ENCODE data around the gene PTPRG.

PTPRG gene

GRCh38 chr3:62109534-62109933 lies 548.2 kb downstream of the PTPRG start:
- no peak for DNase-seq
- in situ Hi-C loops (cut with MboI; ENCODE audit: low pct_unique_long_range_greater_than_20kb, low sequenced_read_pairs): no loop called here

- no peak for DNase-seq
- in situ Hi-C loops (cut with MboI; ENCODE audit: low pct_unique_long_range_greater_than_20kb, low sequenced_read_pairs): no loop called here
Observed at GRCh38 chr3:62110443-62111225, 549.3 kb downstream of the PTPRG start.

GRCh38 chr3:62113092-62113491 lies 551.7 kb downstream of the PTPRG start:
- no peak for DNase-seq
- in situ Hi-C loops (cut with MboI; ENCODE audit: low pct_unique_long_range_greater_than_20kb, low sequenced_read_pairs): no loop called here

- no peak for DNase-seq
- in situ Hi-C loops (cut with MboI; ENCODE audit: low pct_unique_long_range_greater_than_20kb, low sequenced_read_pairs): no loop called here
Observed at GRCh38 chr3:62114763-62115162, 553.4 kb downstream of the PTPRG start.

- DNase-seq: no peak
- in situ Hi-C loops (cut with MboI; ENCODE audit: low pct_unique_long_range_greater_than_20kb, low sequenced_read_pairs): no loop called here
Observed at GRCh38 chr3:62117903-62118548, 556.7 kb downstream of the PTPRG start.

DNA sequence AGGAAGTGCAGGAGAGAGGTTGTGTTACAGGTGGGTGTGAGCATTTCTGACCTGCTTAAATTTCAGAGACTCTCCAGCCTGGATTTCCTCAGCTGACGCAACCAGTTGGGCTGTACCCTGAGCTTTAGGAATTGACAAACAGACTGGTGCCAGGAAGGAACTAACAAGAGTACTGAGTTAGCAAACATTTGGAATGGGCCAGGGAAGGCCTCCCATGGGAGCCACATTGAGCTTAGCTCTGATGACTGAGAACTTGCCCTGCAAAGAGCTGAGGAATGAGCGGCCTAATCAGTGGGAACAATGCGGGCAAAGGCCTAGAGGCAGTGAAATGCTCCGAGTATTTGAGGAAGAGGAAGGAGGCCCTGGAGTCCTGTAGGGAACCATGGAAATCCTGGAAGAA lies 557.8 kb downstream of the PTPRG start:
- no peak for DNase-seq
- in situ Hi-C loops (cut with MboI; ENCODE audit: low pct_unique_long_range_greater_than_20kb, low sequenced_read_pairs): no loop called here

- in situ Hi-C loops (cut with MboI; ENCODE audit: low pct_unique_long_range_greater_than_20kb, low sequenced_read_pairs): no loop called here
- DNase-seq: no peak
Observed at GRCh38 chr3:62122819-62123218, 561.4 kb downstream of the PTPRG start.

GRCh38 chr3:62125380-62125779 lies 564.0 kb downstream of the PTPRG start:
- DNase-seq: no peak
- in situ Hi-C loops (cut with MboI; ENCODE audit: low pct_unique_long_range_greater_than_20kb, low sequenced_read_pairs): no loop called here

DNA sequence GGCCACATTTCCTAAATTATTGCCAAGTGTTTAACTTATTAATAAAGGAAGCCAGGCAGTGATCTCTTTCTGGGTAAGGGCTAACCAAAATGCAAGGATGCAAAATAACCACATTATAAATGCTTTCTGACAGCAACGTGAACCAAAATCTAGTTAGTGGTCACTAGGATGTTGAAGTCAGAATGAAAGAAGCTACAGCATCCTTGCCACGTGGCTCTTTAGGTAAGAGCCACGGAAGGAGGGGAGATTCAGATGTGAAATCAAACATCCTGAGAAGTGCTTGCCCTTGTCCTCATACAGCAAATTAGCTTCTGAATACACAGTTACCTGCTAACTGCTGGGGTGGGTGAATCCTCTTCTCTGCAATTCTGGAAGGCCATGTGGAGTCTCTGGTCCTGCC lies 565.7 kb downstream of the PTPRG start:
- in situ Hi-C loops (cut with MboI; ENCODE audit: low pct_unique_long_range_greater_than_20kb, low sequenced_read_pairs): no loop called here
- no peak for DNase-seq

DNA sequence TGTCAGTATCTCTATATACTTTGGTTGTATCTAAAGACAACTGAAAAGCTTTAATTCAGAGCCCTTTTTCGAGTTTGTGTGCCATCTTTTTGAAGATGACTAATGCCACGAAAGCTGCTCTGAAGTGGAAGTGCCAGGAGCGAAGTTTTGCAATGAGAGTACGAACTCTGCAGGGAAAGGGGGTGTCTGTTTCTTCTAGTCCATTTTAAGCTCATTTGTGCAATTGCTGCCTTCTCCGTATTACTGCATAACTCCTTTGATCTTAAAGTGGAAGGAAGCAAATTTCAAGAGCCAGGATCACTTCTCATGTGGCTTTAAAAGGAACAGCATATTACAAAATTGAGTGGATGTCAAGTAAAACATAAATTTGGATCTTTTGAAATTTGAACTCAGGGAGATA lies 566.7 kb downstream of the PTPRG start:
- in situ Hi-C loops (cut with MboI; ENCODE audit: low pct_unique_long_range_greater_than_20kb, low sequenced_read_pairs): no loop called here
- no peak for DNase-seq

DNA sequence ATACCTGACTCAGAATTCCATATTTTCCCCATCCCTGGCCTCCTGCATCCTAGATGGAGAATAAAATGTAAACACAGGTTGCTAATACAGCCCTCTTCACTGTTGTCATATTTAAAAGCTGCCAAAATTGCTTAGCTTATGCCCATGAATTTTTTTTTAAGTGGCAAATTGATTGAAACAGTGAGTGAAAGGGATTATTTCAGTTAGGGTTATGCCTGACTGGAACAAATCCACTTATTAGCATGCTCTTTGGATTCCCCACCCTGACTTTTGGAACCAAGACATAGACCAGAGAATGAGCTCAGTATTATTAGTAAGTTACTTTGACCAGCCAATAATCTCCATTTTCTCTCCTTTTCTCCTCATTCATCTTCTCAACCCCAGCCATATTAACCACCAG lies 567.3 kb downstream of the PTPRG start:
- in situ Hi-C loops (cut with MboI; ENCODE audit: low pct_unique_long_range_greater_than_20kb, low sequenced_read_pairs): no loop called here
- DNase-seq: no peak

GRCh38 chr3:62131050-62131449 lies 569.7 kb downstream of the PTPRG start:
- in situ Hi-C loops (cut with MboI; ENCODE audit: low pct_unique_long_range_greater_than_20kb, low sequenced_read_pairs): no loop called here
- DNase-seq: no peak

DNA sequence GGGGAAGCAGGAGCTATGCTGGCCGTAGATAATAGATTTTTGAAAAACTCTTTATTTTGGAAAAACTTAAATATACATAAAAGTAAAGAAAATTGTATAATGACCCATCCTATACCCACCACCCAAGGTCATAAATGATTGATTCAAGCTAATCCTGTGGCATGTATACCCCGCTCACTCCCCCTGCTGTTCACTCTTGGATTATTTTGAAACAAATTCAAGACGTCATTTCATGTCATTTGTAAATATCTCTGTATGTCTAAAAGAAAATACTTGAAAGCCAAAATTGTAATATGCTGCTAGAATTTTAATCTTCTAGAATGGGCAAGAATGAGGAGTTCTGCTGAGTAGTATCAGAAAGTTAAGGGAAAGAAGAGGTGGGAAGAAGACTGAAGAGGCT lies 570.2 kb downstream of the PTPRG start:
- in situ Hi-C loops (cut with MboI; ENCODE audit: low pct_unique_long_range_greater_than_20kb, low sequenced_read_pairs): no loop called here
- DNase-seq: peak; percentile 19

- in situ Hi-C loops (cut with MboI; ENCODE audit: low pct_unique_long_range_greater_than_20kb, low sequenced_read_pairs): no loop called here
- DNase-seq: no peak
Observed at GRCh38 chr3:62132027-62132602, 570.7 kb downstream of the PTPRG start.

DNA sequence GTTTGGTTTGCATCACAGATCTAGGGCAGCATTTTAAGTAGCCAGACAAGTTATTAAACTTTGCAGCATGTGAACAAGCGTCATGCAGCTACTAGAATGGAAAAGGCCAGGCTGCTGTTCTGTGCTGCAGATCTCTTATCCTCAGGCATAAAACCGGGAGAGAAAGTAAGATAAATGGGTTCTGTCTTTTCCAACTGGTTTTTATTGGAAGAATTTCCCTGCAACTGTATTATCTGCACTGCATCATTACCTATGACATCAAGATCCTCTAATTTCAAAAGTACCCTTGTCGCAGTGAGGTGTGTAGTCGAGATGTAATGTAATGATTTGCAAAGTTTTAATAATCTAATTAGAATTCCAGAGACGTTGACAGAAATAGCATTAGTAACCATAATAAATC lies 571.6 kb downstream of the PTPRG start:
- DNase-seq: no peak
- in situ Hi-C loops (cut with MboI; ENCODE audit: low pct_unique_long_range_greater_than_20kb, low sequenced_read_pairs): no loop called here

DNA sequence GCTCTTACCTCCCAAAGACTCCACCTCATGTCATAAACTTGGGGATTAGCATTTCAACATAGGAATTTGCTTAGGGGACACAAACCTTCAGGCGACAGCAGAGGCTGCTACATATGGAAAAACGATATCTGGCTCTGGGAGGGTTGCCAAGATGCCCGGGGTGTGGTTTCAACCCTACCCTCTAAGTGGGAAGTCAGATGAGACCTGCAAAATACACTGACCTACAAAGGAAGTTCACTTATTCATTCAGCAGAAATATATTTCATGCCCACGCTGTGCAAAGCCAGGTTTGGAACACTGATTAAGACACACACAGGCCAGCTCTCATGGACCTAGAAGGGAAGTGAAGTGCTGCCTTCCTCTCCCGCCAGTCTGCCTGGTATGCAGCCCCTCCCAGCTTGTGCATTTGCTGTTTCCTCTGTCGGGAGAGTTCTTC lies 572.7 kb downstream of the PTPRG start:
- peak; percentile 66 for DNase-seq
- in situ Hi-C loops (cut with MboI; ENCODE audit: low pct_unique_long_range_greater_than_20kb, low sequenced_read_pairs): no loop called here

DNA sequence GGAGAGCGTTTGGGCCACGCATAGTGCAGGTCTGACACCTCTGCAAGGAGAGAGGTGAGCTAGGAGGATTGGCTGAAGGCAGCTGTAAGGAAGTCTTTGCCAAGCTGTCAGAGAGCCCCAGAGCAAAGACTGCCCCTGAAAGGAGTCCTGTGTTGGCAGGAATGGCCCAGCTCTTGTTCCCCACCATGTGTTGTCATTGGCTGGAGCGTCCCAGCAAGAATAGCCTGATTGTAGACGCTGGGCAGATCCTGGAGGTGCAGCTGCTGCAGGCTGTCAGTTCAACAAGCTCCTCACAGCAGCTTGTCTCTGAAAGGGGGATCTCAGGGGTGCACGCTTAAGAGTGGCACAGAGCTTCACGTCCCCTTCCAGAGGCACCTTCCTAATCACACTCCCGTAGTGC lies 574.4 kb downstream of the PTPRG start:
- in situ Hi-C loops (cut with MboI; ENCODE audit: low pct_unique_long_range_greater_than_20kb, low sequenced_read_pairs): no loop called here
- DNase-seq: no peak

DNA sequence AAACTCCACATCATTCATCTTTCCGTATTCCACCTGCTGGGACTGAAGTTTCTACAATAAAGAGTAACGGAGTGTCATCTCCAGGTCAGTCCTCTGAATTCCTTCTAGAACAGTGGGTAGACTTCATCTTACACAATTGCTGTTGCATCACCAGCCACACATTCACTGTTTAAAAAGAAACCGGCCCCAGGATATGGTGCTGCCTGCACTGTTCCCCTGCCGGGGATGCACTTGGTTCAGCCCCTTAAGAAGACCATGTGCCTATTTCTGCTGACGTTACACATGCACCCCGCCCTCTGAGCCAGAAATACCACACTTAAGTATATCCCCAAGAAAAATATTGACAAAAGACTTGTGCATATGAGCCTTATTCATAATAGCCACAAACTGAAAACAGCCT lies 578.6 kb downstream of the PTPRG start:
- no peak for DNase-seq
- in situ Hi-C loops (cut with MboI; ENCODE audit: low pct_unique_long_range_greater_than_20kb, low sequenced_read_pairs): no loop called here

GRCh38 chr3:62142331-62143085 lies 581.1 kb downstream of the PTPRG start:
- in situ Hi-C loops (cut with MboI; ENCODE audit: low pct_unique_long_range_greater_than_20kb, low sequenced_read_pairs): no loop called here
- DNase-seq: no peak
